Measurements from ENCODE around the gene ZNF154.

The ZNF154 gene

GRCh38 chr19:57708641-57709361 lies at the start of gene ZNF154:
Gene ZNF154, minus strand, starts transcription at chr19:57709204. Its CDS starts 233 bp downstream, at chr19:57708971.
- DNase-seq (ENCODE audit: low read depth): peak; percentile 13
- peak within 1 kb of the TSS; percentile 54 for H3K4me3 ChIP-seq (ENCODE audit: low read depth, low read length)
- no peak for TF ChIP-seq CTCF (IDR thresholded peaks at IDR 0.05; ENCODE audit: low read depth, low read length, missing control alignments)

- no peak overlapping the region for H3K4me3 ChIP-seq (ENCODE audit: low read depth, low read length)
- TF ChIP-seq CTCF (IDR thresholded peaks at IDR 0.05; ENCODE audit: low read depth, low read length, missing control alignments): no peak
- no peak for DNase-seq (ENCODE audit: low read depth)
Observed at GRCh38 chr19:57757941-57758340, 48.9 kb upstream of the ZNF154 start.

DNA sequence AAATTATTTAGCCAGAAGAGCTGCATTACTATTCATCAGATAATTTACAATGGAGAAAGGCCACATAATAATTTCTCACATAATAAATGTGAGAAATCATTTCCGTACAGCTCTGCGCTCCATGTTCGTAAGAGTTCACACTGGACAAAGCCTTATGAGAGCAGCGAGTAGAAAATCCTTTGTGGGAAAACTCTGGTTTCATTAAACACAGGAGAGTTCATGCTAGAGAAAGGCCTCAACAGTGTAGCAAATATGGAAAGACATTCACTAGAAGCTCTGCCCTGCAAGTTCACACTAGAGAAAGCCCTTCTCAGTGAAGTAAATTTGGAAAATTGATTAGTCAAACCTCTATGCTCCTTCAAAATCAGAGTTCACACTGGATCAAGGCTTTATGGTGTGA lies 46.0 kb upstream of the ZNF154 start:
- no peak for TF ChIP-seq CTCF (IDR thresholded peaks at IDR 0.05; ENCODE audit: low read depth, low read length, missing control alignments)
- no peak overlapping the region for H3K4me3 ChIP-seq (ENCODE audit: low read depth, low read length)
- no peak for DNase-seq (ENCODE audit: low read depth)

GRCh38 chr19:57754091-57754673 lies 45.2 kb upstream of the ZNF154 start:
- no peak for DNase-seq (ENCODE audit: low read depth)
- no peak overlapping the region for H3K4me3 ChIP-seq (ENCODE audit: low read depth, low read length)
- no peak for TF ChIP-seq CTCF (IDR thresholded peaks at IDR 0.05; ENCODE audit: low read depth, low read length, missing control alignments)

GRCh38 chr19:57748029-57748428 lies 39.0 kb upstream of the ZNF154 start:
- DNase-seq (ENCODE audit: low read depth): no peak
- no peak for TF ChIP-seq CTCF (IDR thresholded peaks at IDR 0.05; ENCODE audit: low read depth, low read length, missing control alignments)
- no peak overlapping the region for H3K4me3 ChIP-seq (ENCODE audit: low read depth, low read length)

- DNase-seq (ENCODE audit: low read depth): no peak
- no peak for TF ChIP-seq CTCF (IDR thresholded peaks at IDR 0.05; ENCODE audit: low read depth, low read length, missing control alignments)
- peak overlapping the region; percentile 62 for H3K4me3 ChIP-seq (ENCODE audit: low read depth, low read length)
Observed at GRCh38 chr19:57747472-57747807, 38.4 kb upstream of the ZNF154 start.
